Measurements from ENCODE around the gene KLRG1.

Gene KLRG1

GRCh38 chr12:9043766-9044165 lies 54.4 kb downstream of the KLRG1 start:
- DNase-seq: no peak

GRCh38 chr12:9047105-9047504 lies 57.8 kb downstream of the KLRG1 start:
- DNase-seq: no peak

GRCh38 chr12:9048930-9049329 lies 59.6 kb downstream of the KLRG1 start:
- DNase-seq: no peak

GRCh38 chr12:9049520-9050133 lies 60.3 kb downstream of the KLRG1 start:
- no peak for DNase-seq

- DNase-seq: no peak
Measured at GRCh38 chr12:9050521-9051157, 61.3 kb downstream of the KLRG1 start.

- no peak for DNase-seq
Measured at GRCh38 chr12:9051158-9051550, 61.8 kb downstream of the KLRG1 start.

GRCh38 chr12:9052610-9053009 lies 63.3 kb downstream of the KLRG1 start:
- DNase-seq: no peak
